ENCODE data around the gene CPB2.

DNA sequence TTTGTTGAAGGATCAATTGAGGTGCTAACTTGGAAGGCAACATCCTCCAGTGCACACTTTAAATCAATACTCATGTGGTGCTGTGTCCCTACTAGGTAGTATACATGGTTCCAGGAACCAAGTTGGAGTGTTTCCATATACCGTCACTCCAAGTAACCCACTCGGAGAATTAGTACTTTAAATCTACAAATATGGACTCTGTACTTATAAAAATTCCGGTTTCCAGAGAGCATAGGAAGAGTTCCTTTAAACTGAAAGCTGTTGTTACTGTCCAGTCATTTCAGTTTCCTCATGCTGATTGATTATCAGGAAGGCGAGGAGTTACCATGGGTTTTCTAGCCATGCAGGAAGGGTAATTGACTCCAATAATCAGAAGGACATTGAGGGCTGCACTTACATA is 7.2 kb downstream of the CPB2 start:
- TF ChIP-seq EZH2phosphoT487 (IDR thresholded peaks at IDR 0.05; ENCODE audit: low read depth) (no peak), CTCF (IDR thresholded peaks at IDR 0.05; ENCODE audit: low read depth, low read length) (no peak)

Measured in OCI-LY3 (cell line).